KMS-11 (cell line): ENCODE results near the gene COX6A1.
"Not testable (repeated sequence)": the region's sequence is repeated elsewhere in the genome, so short reads cannot be mapped to it uniquely, and the experiment has no call there.

Experiments
- H2AFZ ChIP-seq: fragments of 200-600 bp; sonication (generic); 2 replicates; pipeline ENCODE4 v1.6.1; 2016; ENCODE audit warnings: antibody characterized with exemption, mixed run types, low read depth
- H3K27ac ChIP-seq: fragments of 200-600 bp; sonication (generic); 2 replicates; pipeline ENCODE4 v1.6.1; 2016; ENCODE audit warnings: mild to moderate bottlenecking, mixed run types
- H3K27me3 ChIP-seq: fragments of 200-600 bp; sonication (generic); 2 replicates; pipeline ENCODE4 v1.6.1; 2017; ENCODE audit warnings: mild to moderate bottlenecking, low read depth, mixed run types, moderate library complexity; ENCODE audit not compliant: insufficient read depth
- H3K36me3 ChIP-seq: fragments of 200-600 bp; sonication (generic); 2 replicates; pipeline ENCODE4 v1.6.1; 2017; ENCODE audit warnings: mild to moderate bottlenecking, mixed run types; ENCODE audit not compliant: insufficient read depth
- H3K4me1 ChIP-seq: fragments of 200-600 bp; sonication (generic); 2 replicates; pipeline ENCODE4 v1.6.1; 2016; ENCODE audit warnings: mild to moderate bottlenecking, low read depth, mixed run types; ENCODE audit not compliant: poor library complexity, severe bottlenecking
- H3K4me2 ChIP-seq: fragments of 200-600 bp; sonication (generic); 2 replicates; pipeline ENCODE4 v1.7.0; 2016; ENCODE audit warnings: mild to moderate bottlenecking, mixed run types
- H3K4me3 ChIP-seq: fragments of 200-600 bp; sonication (generic); IDR thresholded peaks from 2 replicates; pipeline ENCODE4 v1.6.1; 2017; ENCODE audit warnings: low read depth, low read length, mixed read lengths; ENCODE audit not compliant: insufficient read depth
- H3K79me2 ChIP-seq: fragments of 200-600 bp; sonication (generic); 2 replicates; pipeline ENCODE4 v1.6.1; 2016; ENCODE audit warnings: low read depth, mixed run types; ENCODE audit not compliant: insufficient read depth
- H3K9ac ChIP-seq: fragments of 200-600 bp; sonication (generic); 2 replicates; pipeline ENCODE4 v1.6.1; 2016; ENCODE audit warnings: mild to moderate bottlenecking, mixed run types
- H4K20me1 ChIP-seq: fragments of 200-600 bp; sonication (generic); 2 replicates; pipeline ENCODE4 v1.6.1; 2016; ENCODE audit warnings: mild to moderate bottlenecking, mixed run types; ENCODE audit not compliant: insufficient read depth
- TF ChIP-seq, protein P1 (sequence below): fragments of 200-600 bp; sonication (generic); conservative IDR thresholded peaks from 2 replicates; pipeline ENCODE4 v1.6.1; 2017; ENCODE audit warnings: low read depth, mild to moderate bottlenecking, antibody characterized with exemption, low read length, moderate library complexity, mixed read lengths

Gene COX6A1

DNA sequence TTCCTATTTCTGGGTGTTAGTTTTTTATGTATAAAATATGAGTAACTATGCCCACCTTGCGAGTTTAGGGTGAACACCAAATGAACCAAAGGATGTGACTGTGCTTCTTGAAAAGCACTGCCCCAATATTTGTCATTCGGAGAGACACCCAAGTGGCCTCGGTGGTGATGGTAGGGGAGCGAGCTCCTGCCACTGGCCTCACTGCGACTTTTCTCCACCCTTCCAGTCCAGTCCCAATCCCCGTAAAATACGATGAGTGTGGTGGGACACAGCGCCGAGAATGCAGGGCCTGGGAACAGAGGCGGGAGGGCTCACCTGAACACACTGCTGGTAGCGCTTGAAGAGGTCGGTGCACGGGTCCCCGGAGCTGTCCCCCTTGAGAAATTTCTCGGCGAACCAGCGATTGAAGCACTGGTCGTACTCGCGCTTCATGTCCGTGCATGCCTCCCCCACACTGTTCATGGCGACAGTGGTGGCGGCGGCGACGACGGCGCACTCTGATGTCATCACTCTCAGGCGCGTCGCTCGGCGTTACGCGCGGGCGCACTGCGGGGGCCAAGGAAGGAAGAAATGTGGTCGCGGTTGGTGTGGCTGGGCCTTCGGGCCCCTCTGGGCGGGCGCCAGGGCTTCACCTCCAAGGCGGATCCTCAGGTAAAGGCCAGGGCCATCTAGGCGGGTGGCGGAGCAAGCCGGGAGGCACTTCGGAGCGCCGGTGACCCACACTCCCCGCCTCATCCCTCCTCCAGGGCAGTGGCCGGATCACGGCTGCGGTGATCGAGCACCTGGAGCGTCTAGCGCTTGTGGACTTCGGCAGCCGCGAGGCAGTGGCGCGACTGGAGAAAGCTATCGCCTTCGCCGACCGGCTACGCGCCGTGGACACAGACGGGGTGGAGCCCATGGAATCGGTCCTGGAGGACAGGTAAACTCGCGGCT is 8.3 kb downstream of the COX6A1 start, which contains the start of the genes GATC and TRIAP1:
Gene GATC, plus strand, starts transcription at position 534 of the 933 bp plus-strand sequence. Its CDS starts 37 bp downstream, at position 571.
Gene TRIAP1, minus strand, starts transcription at position 474 of the 933 bp plus-strand sequence. Its CDS starts 12 bp downstream, at position 462.
- Histone ChIP-seq H3K4me2 (peak within 1 kb of the TSS; percentile 78), H2AFZ (peak within 1 kb of the TSS; percentile 64), H3K9ac (peak within 1 kb of the TSS; percentile 71), H3K27ac (peak within 1 kb of the TSS; percentile 67), H4K20me1 (no peaks in the 10 kb centered on the region), H3K27me3 (no peaks in the 10 kb centered on the region), H3K36me3 (no peaks in the 10 kb centered on the region), H3K4me3 (no peak within 1 kb of the TSS), H3K4me1 (peaks cover 16% of the 10 kb centered on the region), H3K79me2 (peaks cover 48% of the 10 kb centered on the region)
- TF ChIP-seq, protein P1, sequence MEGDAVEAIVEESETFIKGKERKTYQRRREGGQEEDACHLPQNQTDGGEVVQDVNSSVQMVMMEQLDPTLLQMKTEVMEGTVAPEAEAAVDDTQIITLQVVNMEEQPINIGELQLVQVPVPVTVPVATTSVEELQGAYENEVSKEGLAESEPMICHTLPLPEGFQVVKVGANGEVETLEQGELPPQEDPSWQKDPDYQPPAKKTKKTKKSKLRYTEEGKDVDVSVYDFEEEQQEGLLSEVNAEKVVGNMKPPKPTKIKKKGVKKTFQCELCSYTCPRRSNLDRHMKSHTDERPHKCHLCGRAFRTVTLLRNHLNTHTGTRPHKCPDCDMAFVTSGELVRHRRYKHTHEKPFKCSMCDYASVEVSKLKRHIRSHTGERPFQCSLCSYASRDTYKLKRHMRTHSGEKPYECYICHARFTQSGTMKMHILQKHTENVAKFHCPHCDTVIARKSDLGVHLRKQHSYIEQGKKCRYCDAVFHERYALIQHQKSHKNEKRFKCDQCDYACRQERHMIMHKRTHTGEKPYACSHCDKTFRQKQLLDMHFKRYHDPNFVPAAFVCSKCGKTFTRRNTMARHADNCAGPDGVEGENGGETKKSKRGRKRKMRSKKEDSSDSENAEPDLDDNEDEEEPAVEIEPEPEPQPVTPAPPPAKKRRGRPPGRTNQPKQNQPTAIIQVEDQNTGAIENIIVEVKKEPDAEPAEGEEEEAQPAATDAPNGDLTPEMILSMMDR, result no peak

DNA sequence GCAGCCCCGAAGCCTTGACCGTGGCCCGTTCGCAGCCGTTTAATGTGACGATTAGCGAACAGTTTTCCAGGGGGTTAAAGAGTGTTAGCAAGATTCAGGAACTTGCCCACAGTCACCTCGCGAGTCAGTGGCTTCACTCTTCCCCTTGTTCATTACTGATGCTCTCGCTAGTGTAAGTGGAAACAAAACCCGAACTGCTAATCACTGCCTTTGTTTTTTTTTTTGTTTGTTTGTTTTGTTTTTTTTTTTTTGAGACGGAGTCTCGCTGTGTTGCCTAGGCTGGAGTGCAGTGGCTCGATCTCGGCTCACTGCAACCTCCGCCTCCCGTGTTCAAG is 8.9 kb downstream of the COX6A1 start:
- H3K27me3 ChIP-seq, H4K20me1 ChIP-seq, H3K36me3 ChIP-seq, H3K4me3 ChIP-seq: not testable (repeated sequence)
- H3K27ac ChIP-seq, result peak overlapping the region; percentile 67
- H3K4me2 ChIP-seq, result peak overlapping the region; percentile 78; the same call in 1 of the 2 replicates
- H3K4me1 ChIP-seq, result peaks cover 16% of the 10 kb centered on the region
- H3K79me2 ChIP-seq, result peaks cover 48% of the 10 kb centered on the region
- peak overlapping the region; percentile 71 for H3K9ac ChIP-seq
- H2AFZ ChIP-seq, result peak overlapping the region; percentile 64

DNA sequence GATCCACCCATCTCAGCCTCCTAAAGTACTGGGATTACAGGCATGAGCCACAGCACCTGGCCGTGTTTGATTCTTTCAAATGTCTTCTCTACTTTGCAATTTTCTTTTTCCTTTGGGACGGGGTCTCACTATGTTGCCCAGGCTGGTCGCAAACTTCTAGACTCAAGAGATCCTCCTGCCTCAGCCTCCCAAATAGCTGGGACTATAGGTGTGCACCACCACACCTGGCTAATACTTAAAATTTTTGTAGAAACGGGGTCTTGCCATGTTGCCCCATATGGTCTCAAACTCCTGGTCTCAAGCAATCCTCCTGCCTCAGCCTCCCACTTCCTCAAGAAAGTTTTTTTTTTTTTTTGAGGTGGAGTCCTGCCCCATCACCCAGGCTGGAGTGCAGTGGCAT is 10.1 kb downstream of the COX6A1 start:
- peaks cover 17% of the 10 kb centered on the region for H3K4me1 ChIP-seq
- no peaks in the 10 kb centered on the region for H3K27me3 ChIP-seq
- peak overlapping the region; percentile 78; the same call in 1 of the 2 replicates for H3K4me2 ChIP-seq
- H4K20me1 ChIP-seq, result no peaks in the 10 kb centered on the region
- no peak overlapping the region for H3K9ac ChIP-seq
- H3K79me2 ChIP-seq, result peaks cover 48% of the 10 kb centered on the region
- TF ChIP-seq, protein P1, result no peak
- no peak overlapping the region for H3K27ac ChIP-seq
- no peak overlapping the region for H2AFZ ChIP-seq
- no peaks in the 10 kb centered on the region for H3K36me3 ChIP-seq
- no peak overlapping the region for H3K4me3 ChIP-seq

DNA sequence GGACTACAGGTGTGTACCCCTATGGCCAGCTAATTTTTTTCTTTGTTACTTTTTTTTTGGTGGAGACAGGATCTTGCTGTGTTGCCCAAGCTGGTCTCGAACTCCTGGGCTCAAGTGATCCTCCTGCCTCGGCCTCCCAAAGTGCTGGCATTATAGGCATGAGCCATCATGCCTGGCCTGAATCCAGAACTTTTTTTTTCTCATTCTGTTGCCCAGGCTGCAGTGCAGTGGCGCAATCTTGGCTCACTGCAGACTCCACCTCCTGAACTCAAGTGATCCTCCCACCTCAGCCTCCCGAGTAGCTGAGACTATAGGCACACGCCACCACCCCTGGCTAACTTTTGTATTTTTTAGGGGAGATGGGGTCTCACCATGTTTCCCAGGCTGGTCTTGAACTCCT is 14.6 kb downstream of the COX6A1 start:
- H3K4me1 ChIP-seq, result peaks cover 16% of the 10 kb centered on the region

DNA sequence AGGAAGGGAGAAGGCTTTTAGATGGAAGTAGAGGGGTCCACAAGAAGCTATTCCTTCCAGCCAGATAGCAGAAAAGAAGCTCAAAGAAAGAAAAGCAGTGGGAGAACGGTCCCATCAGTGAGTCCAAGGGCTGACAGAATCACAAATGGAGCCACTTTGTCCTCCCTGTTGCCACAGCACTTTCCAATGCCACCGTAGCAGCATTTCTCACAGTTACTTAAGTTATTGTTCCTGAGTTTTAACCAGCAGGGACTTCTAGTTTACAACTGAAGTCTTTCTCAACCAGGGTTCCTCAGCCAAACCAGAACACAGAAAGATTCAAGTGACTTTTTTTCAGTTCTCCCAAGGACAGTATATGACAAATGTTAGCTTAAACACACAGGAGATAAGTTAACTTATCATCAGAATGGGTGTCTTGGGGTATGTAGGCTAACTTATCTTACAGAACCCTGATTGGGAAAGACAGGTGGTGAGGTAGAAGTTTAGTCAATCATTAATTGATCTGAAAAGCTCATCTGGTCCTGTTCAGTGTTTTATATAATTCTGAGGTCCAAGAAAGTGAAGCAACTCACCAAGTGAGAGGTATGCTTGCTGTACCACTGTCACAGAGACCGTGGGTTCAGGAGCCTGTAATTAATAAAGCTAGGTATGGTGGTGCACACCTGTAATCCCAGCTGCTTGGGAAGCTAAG is 15.3 kb downstream of the COX6A1 start:
- H3K36me3 ChIP-seq, result no peaks in the 10 kb centered on the region
- H3K4me1 ChIP-seq, result peaks cover 14% of the 10 kb centered on the region
- H3K9ac ChIP-seq, result no peak overlapping the region
- H3K79me2 ChIP-seq, result peaks cover 16% of the 10 kb centered on the region; the same call in 1 of the 2 replicates
- H3K4me2 ChIP-seq, result no peak overlapping the region
- no peaks in the 10 kb centered on the region for H4K20me1 ChIP-seq
- H3K27me3 ChIP-seq, result no peaks in the 10 kb centered on the region
- TF ChIP-seq, protein P1, result no peak
- H3K27ac ChIP-seq, result no peak overlapping the region
- no peak overlapping the region for H3K4me3 ChIP-seq
- no peak overlapping the region for H2AFZ ChIP-seq

More for the DNA sequence above, 14.6 kb downstream of the COX6A1 start:
- H3K9ac ChIP-seq, H3K27ac ChIP-seq, H3K27me3 ChIP-seq, H3K4me2 ChIP-seq, H3K4me3 ChIP-seq, H3K36me3 ChIP-seq, H2AFZ ChIP-seq, H4K20me1 ChIP-seq: not testable (repeated sequence)
- peaks cover 23% of the 10 kb centered on the region for H3K79me2 ChIP-seq
